GM12878 (cell line): ENCODE measurements around the gene DEF6. TPM values are rescaled to one million over a fixed set of nuclear protein-coding genes. Genes with fewer than 3 reads are reported as not detected.

Source experiments
- ASH2L ChIP-seq: fragments of 300-600, 200-600 bp; sonication (generic); IDR thresholded peaks from 2 replicates; pipeline ENCODE4 v1.6.1; 2017; ENCODE audit warnings: low read depth, mild to moderate bottlenecking, borderline replicate concordance
- BHLHE40 ChIP-seq, 2 experiments: fragments of 450-650 bp in 1 of 2; IDR thresholded peaks; 2 replicates each; pipeline ENCODE4 v1.6.1; 2011 to 2017; ENCODE audit warnings: low read depth in 2 of 2, borderline replicate concordance in 1 of 2, improper control_type of control experiment in 1 of 2, low read length in 1 of 2, mild to moderate bottlenecking in 1 of 2
- CEBPB ChIP-seq, 2 experiments: fragments of 150-350 bp in 1 of 2; IDR thresholded peaks; 2 replicates each; pipeline ENCODE4 v1.6.1; 2012 to 2014; ENCODE audit warnings: low read depth in 2 of 2, low read length in 2 of 2, borderline replicate concordance in 1 of 2, inconsistent platforms in 1 of 2
- CHD2 ChIP-seq: IDR thresholded peaks from 2 replicates; pipeline ENCODE4 v1.6.1; 2011; ENCODE audit warnings: low read depth, low read length, improper control_type of control experiment, borderline replicate concordance
- EED ChIP-seq: sonication (generic); IDR thresholded peaks from 2 replicates; pipeline ENCODE4 v1.6.1; 2016; ENCODE audit warnings: antibody characterized with exemption, low read depth
- EP300 ChIP-seq, 2 experiments: fragments of 150-350 bp in 1 of 2; IDR thresholded peaks; 2 replicates each; pipeline ENCODE4 v1.6.1; 2011 to 2012; ENCODE audit warnings: low read depth in 2 of 2, low read length in 2 of 2, borderline replicate concordance in 1 of 2, improper control_type of control experiment in 1 of 2, inconsistent platforms in 1 of 2; ENCODE audit not compliant: control insufficient read depth in 1 of 2
- GABPA ChIP-seq: IDR thresholded peaks from 2 replicates; pipeline ENCODE4 v1.6.1; 2014; ENCODE audit warnings: antibody characterized with exemption, low read depth, mild to moderate bottlenecking, inconsistent platforms
- HCFC1 ChIP-seq: fragments of 150-350 bp; IDR thresholded peaks from 2 replicates; pipeline ENCODE4 v1.6.1; 2014; ENCODE audit warnings: low read length
- MYC ChIP-seq: IDR thresholded peaks from 2 replicates; pipeline ENCODE4 v1.6.1; 2011; ENCODE audit warnings: mild to moderate bottlenecking, low read length, moderate library complexity, inconsistent platforms; ENCODE audit not compliant: insufficient read depth, insufficient replicate concordance, insufficient read length, severe bottlenecking
- POLR2A ChIP-seq: IDR thresholded peaks from 2 replicates; pipeline ENCODE4 v1.6.1; 2011; ENCODE audit warnings: low read depth, mild to moderate bottlenecking, low read length
- POU2F2 ChIP-seq: IDR thresholded peaks from 3 replicates; pipeline ENCODE4 v1.6.1; 2011; ENCODE audit warnings: low read depth, mild to moderate bottlenecking, low read length, borderline replicate concordance
- RELA ChIP-seq: fragments of 450-650 bp; IDR thresholded peaks from 2 replicates; pipeline ENCODE4 v1.8.0; 2014; ENCODE audit warnings: borderline replicate concordance; ENCODE audit not compliant: partially characterized antibody
- SPI1 ChIP-seq: IDR thresholded peaks from 2 replicates; pipeline ENCODE4 v1.6.1; 2011; ENCODE audit warnings: low read depth, mild to moderate bottlenecking, low read length, moderate library complexity, borderline replicate concordance; ENCODE audit not compliant: insufficient read depth
- WRNIP1 ChIP-seq: IDR thresholded peaks from 2 replicates; pipeline ENCODE4 v1.6.1; 2011; ENCODE audit warnings: low read depth, low read length, improper control_type of control experiment, borderline replicate concordance
- polyA plus RNA-seq, 11 experiments: library from polyadenylated mRNA; depleted of rRNA in 4 of 11; unstranded in 6 of 11; stranded (reverse) in 5 of 11; fragments of >200 nt; fragmentation: Nextera tagmentation in 4 of 11; fragmentation: Illumina TruSeq in 1 of 11; extraction: Ambion mirVana in 4 of 11; extraction: Trizol in 1 of 11; gene quantifications; 1 replicate in 1 of 11; 2 replicates in 10 of 11; pipeline versions ENCODE4 v1.2.1 to v1.2.3, GENCODE V29; 2011 to 2016; ENCODE audit warnings: inconsistent platforms in 2 of 11, missing spikeins in 2 of 11, low read depth in 1 of 11
- total RNA-seq, 4 experiments: library from RNA; depleted of rRNA in 3 of 4; stranded (reverse); fragments of >200 nt in 3 of 4; fragmentation: Illumina TruSeq in 1 of 4; extraction: Trizol in 1 of 4; gene quantifications; 2 replicates each; pipeline versions ENCODE4 v1.2.1 to v1.2.3, GENCODE V29; 2013 to 2021
- TF ChIP-seq, protein P1 (sequence below): fragments of 450-650 bp; formaldehyde crosslinking; IDR thresholded peaks from 2 replicates; pipeline ENCODE4 v1.5.0; 2022; ENCODE audit warnings: mild to moderate bottlenecking, missing genetic modification characterization
- TF ChIP-seq, protein P2 (sequence below): fragments of 450-650 bp; IDR thresholded peaks from 2 replicates; pipeline ENCODE4 v1.6.1; 2016; ENCODE audit warnings: mild to moderate bottlenecking
- TF ChIP-seq, protein P3 (sequence below): fragments of 450-650 bp; IDR thresholded peaks from 2 replicates; pipeline ENCODE4 v1.6.1; 2017; ENCODE audit warnings: mild to moderate bottlenecking
- TF ChIP-seq, protein P4 (sequence below): fragments of 450-650 bp; IDR thresholded peaks from 2 replicates; pipeline ENCODE4 v1.6.1; 2017; ENCODE audit warnings: mild to moderate bottlenecking, moderate library complexity

The DEF6 gene
- total and polyA plus RNA-seq, 10 of the 15 experiments (the other 5 are each of a cell fraction or from before 2014, with no cell fraction given) = 3.3 to 69.5 (median 48.8) TPM

DNA sequence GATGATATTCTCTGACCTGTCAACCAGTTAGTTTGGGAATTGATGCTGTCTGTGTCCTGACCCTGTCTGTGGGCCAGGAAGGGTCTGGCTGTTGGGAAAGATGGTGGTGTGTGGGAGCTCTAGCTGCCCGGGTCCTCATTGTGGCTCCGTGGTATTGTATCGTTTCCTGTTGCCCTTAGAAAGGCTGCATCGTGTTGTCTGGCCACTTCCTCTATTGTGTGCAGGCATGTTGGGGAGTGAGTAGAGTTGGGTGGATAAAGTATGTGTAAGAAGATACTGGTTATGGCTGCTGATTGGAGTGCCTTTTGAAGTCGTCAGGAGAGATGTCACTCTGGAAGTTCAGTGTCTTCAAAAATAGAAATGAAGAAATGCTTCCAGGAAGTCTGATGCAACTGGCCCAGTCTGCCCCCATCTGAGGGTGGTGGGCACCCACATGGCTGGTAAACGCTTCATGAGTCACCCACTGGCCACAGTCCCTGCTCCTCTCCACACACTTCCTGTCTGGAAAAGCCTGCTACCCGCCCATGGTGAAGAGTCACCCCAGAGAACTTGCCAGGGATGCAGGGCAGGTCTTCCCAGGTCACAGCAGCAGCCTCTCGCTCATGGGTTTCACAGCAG, 72.6 kb downstream of the DEF6 start (continued):
- TF ChIP-seq, protein P1, sequence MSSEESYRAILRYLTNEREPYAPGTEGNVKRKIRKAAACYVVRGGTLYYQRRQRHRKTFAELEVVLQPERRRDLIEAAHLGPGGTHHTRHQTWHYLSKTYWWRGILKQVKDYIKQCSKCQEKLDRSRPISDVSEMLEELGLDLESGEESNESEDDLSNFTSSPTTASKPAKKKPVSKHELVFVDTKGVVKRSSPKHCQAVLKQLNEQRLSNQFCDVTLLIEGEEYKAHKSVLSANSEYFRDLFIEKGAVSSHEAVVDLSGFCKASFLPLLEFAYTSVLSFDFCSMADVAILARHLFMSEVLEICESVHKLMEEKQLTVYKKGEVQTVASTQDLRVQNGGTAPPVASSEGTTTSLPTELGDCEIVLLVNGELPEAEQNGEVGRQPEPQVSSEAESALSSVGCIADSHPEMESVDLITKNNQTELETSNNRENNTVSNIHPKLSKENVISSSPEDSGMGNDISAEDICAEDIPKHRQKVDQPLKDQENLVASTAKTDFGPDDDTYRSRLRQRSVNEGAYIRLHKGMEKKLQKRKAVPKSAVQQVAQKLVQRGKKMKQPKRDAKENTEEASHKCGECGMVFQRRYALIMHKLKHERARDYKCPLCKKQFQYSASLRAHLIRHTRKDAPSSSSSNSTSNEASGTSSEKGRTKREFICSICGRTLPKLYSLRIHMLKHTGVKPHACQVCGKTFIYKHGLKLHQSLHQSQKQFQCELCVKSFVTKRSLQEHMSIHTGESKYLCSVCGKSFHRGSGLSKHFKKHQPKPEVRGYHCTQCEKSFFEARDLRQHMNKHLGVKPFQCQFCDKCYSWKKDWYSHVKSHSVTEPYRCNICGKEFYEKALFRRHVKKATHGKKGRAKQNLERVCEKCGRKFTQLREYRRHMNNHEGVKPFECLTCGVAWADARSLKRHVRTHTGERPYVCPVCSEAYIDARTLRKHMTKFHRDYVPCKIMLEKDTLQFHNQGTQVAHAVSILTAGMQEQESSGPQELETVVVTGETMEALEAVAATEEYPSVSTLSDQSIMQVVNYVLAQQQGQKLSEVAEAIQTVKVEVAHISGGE (CRISPR knock-in tag) = no peak
- TF ChIP-seq, protein P2, sequence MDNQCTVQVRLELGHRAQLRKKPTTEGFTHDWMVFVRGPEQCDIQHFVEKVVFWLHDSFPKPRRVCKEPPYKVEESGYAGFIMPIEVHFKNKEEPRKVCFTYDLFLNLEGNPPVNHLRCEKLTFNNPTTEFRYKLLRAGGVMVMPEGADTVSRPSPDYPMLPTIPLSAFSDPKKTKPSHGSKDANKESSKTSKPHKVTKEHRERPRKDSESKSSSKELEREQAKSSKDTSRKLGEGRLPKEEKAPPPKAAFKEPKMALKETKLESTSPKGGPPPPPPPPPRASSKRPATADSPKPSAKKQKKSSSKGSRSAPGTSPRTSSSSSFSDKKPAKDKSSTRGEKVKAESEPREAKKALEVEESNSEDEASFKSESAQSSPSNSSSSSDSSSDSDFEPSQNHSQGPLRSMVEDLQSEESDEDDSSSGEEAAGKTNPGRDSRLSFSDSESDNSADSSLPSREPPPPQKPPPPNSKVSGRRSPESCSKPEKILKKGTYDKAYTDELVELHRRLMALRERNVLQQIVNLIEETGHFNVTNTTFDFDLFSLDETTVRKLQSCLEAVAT = no peak
- TF ChIP-seq ASH2L (no peak), GABPA (0 out of 2 replicates have a peak, but pooled peaks have one; percentile 34), HCFC1 (no peak), EED (peak; percentile 45), POLR2A (no peak), CHD2 (no peak), BHLHE40 (IDR thresholded peaks at IDR 0.05; ENCODE audit: borderline replicate concordance in 1 of 2, low read depth in 2 of 2, low read length in 1 of 2) (no peak), MYC (no peak), CEBPB (IDR thresholded peaks at IDR 0.05; ENCODE audit: borderline replicate concordance in 1 of 2, low read depth in 2 of 2, low read length in 2 of 2) (no peak), RELA (no peak), SPI1 (peak; percentile 96), WRNIP1 (no peak), EP300 (IDR thresholded peaks at IDR 0.05; ENCODE audit: borderline replicate concordance in 1 of 2, control insufficient read depth in 1 of 2, low read depth in 2 of 2, low read length in 2 of 2) (no peak), POU2F2 (no peak)
- TF ChIP-seq, protein P3, sequence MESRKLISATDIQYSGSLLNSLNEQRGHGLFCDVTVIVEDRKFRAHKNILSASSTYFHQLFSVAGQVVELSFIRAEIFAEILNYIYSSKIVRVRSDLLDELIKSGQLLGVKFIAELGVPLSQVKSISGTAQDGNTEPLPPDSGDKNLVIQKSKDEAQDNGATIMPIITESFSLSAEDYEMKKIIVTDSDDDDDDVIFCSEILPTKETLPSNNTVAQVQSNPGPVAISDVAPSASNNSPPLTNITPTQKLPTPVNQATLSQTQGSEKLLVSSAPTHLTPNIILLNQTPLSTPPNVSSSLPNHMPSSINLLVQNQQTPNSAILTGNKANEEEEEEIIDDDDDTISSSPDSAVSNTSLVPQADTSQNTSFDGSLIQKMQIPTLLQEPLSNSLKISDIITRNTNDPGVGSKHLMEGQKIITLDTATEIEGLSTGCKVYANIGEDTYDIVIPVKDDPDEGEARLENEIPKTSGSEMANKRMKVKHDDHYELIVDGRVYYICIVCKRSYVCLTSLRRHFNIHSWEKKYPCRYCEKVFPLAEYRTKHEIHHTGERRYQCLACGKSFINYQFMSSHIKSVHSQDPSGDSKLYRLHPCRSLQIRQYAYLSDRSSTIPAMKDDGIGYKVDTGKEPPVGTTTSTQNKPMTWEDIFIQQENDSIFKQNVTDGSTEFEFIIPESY = no peak
- TF ChIP-seq, protein P4, sequence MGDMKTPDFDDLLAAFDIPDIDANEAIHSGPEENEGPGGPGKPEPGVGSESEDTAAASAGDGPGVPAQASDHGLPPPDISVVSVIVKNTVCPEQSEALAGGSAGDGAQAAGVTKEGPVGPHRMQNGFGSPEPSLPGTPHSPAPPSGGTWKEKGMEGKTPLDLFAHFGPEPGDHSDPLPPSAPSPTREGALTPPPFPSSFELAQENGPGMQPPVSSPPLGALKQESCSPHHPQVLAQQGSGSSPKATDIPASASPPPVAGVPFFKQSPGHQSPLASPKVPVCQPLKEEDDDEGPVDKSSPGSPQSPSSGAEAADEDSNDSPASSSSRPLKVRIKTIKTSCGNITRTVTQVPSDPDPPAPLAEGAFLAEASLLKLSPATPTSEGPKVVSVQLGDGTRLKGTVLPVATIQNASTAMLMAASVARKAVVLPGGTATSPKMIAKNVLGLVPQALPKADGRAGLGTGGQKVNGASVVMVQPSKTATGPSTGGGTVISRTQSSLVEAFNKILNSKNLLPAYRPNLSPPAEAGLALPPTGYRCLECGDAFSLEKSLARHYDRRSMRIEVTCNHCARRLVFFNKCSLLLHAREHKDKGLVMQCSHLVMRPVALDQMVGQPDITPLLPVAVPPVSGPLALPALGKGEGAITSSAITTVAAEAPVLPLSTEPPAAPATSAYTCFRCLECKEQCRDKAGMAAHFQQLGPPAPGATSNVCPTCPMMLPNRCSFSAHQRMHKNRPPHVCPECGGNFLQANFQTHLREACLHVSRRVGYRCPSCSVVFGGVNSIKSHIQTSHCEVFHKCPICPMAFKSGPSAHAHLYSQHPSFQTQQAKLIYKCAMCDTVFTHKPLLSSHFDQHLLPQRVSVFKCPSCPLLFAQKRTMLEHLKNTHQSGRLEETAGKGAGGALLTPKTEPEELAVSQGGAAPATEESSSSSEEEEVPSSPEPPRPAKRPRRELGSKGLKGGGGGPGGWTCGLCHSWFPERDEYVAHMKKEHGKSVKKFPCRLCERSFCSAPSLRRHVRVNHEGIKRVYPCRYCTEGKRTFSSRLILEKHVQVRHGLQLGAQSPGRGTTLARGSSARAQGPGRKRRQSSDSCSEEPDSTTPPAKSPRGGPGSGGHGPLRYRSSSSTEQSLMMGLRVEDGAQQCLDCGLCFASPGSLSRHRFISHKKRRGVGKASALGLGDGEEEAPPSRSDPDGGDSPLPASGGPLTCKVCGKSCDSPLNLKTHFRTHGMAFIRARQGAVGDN = peak; percentile 67; the same call in 1 of the 2 replicates
